K562 (cell line): ENCODE data around the gene TSPOAP1. TPM values are rescaled to one million over a fixed set of nuclear protein-coding genes. Genes with fewer than 3 reads are reported as not detected.

Source experiments
- ATAC-seq: fragments of 200-7000 bp; cut with Tn5 transposase; 3 replicates; pipeline ENCODE4 v1.9.1; 2020; ENCODE audit warnings: moderate library complexity
- BruUV-seq: library from RNA; stranded (reverse); fragments of 400-500 nt; replicated peaks from 2 replicates; lab custom pipeline; 2021; lab: Mats Ljungman, UMichigan
- CTCF ChIA-PET: fragments of 300-600 bp; formaldehyde crosslinking; extraction: SDS; loops from one replicate; lab custom pipeline; 2021; ENCODE audit warnings: low intra/inter-chr PET ratio; lab: Yijun Ruan, JAX
- POLR2A ChIA-PET: fragments of 300-600, 350-650 bp; sonication (Branson Sonifier 250); formaldehyde crosslinking; extraction: SDS; loops from one replicate; lab custom pipeline; 2021; ENCODE audit warnings: antibody characterized with exemption, inconsistent platforms; lab: Yijun Ruan, JAX
- DNase-seq, 4 experiments: peaks; one replicate each; pipeline versions ENCODE4 v3.0.0 to v3.0.0-alpha.2; 2011 to 2018; ENCODE audit warnings: low spot score in 3 of 4, mixed read lengths in 3 of 4; ENCODE audit errors: extremely low read depth in 1 of 4
- FAIRE-seq: peaks from 2 replicates; lab custom pipeline; 2011; peaks lifted over from hg19 to GRCh38; lab: Jason Lieb, UNC
- H2AFZ ChIP-seq: 2 replicates; pipeline ENCODE4 v1.6.0; 2011; ENCODE audit warnings: low read depth, low read length, control low read depth, inconsistent platforms
- H3K27ac ChIP-seq: fragments of 200-600 bp; 3 replicates; pipeline ENCODE4 v1.8.0; 2011; ENCODE audit warnings: low read depth, mild to moderate bottlenecking, control low read depth, inconsistent platforms, low read length, moderate library complexity, mixed read lengths; ENCODE audit errors: extremely low read depth
- H3K27me3 ChIP-seq, 2 experiments: fragments of 300-600 bp in 1 of 2; 2 replicates in 1 of 2; 3 replicates in 1 of 2; pipeline versions ENCODE4 v1.6.0 to v1.8.0; 2011; ENCODE audit warnings: inconsistent platforms in 2 of 2, low read length in 2 of 2, mild to moderate bottlenecking in 1 of 2, mixed read lengths in 1 of 2, moderate library complexity in 1 of 2; ENCODE audit not compliant: control insufficient read depth in 2 of 2, insufficient read depth in 2 of 2
- H3K36me3 ChIP-seq: fragments of 300-600 bp; 3 replicates; pipeline ENCODE4 v1.8.0; 2011; ENCODE audit warnings: mild to moderate bottlenecking, low read length, inconsistent platforms; ENCODE audit not compliant: control insufficient read depth, insufficient read depth
- H3K4me1 ChIP-seq, 2 experiments: fragments of 200-600 bp in 1 of 2; replicated peaks in 1 of 2; 2 replicates in 1 of 2; 3 replicates in 1 of 2; pipeline versions ENCODE4 v1.5.1 to v1.8.0; 2011; ENCODE audit warnings: inconsistent platforms in 2 of 2, low read length in 2 of 2, mild to moderate bottlenecking in 1 of 2, mixed read lengths in 1 of 2, moderate library complexity in 1 of 2; ENCODE audit not compliant: control insufficient read depth in 2 of 2, insufficient read depth in 2 of 2
- H3K4me2 ChIP-seq: 2 replicates; pipeline ENCODE4 v1.6.1; 2011; ENCODE audit warnings: low read length, control low read depth, inconsistent platforms, mixed read lengths; ENCODE audit not compliant: insufficient read depth
- H3K4me3 ChIP-seq: fragments of 200-600 bp; sonication (generic), shearing (Covaris generic); 2 replicates; pipeline ENCODE4 v1.5.1; 2016; ENCODE audit warnings: control low read depth, inconsistent platforms
- H3K79me2 ChIP-seq: fragments of 200-600 bp; 3 replicates; pipeline ENCODE4 v1.8.0; 2011; ENCODE audit warnings: low read length, inconsistent platforms; ENCODE audit not compliant: control insufficient read depth, insufficient read depth
- H3K9ac ChIP-seq, 2 experiments: 2 replicates each; pipeline versions ENCODE4 v1.6.0 to v1.6.1; 2011; ENCODE audit warnings: low read depth in 2 of 2, low read length in 2 of 2, control low read depth in 1 of 2, inconsistent platforms in 1 of 2, mild to moderate bottlenecking in 1 of 2, mixed read lengths in 1 of 2; ENCODE audit not compliant: insufficient read depth in 1 of 2
- H3K9me1 ChIP-seq: one replicate; pipeline ENCODE4 v1.6.0; 2011; ENCODE audit warnings: inconsistent platforms, mild to moderate bottlenecking, low read length, moderate library complexity; ENCODE audit not compliant: control insufficient read depth, insufficient read depth
- H3K9me3 ChIP-seq: replicated peaks from 2 replicates; pipeline ENCODE4 v1.5.1; 2011; ENCODE audit warnings: low read depth, low read length, inconsistent platforms; ENCODE audit not compliant: control insufficient read depth, insufficient read depth
- H4K20me1 ChIP-seq: replicated peaks from 2 replicates; pipeline ENCODE4 v1.6.1; 2011; ENCODE audit warnings: low read length, inconsistent platforms, mixed read lengths; ENCODE audit not compliant: control insufficient read depth, insufficient read depth
- ESRRB ChIP-seq: fragments of 250-450 bp; sonication (Bioruptor Pico); IDR thresholded peaks from 2 replicates; pipeline ENCODE4 v1.5.0; 2020; ENCODE audit warnings: mild to moderate bottlenecking, moderate library complexity, borderline replicate concordance
- FIP1L1 ChIP-seq: fragments of 200-400 bp; formaldehyde crosslinking; IDR thresholded peaks from 2 replicates; pipeline ENCODE4 v1.6.1; 2018; ENCODE audit warnings: mild to moderate bottlenecking, low read depth, low read length; ENCODE audit not compliant: poor library complexity, severe bottlenecking
- GTF2E2 ChIP-seq: fragments of 200-800 bp; sonication (Bioruptor generic); IDR thresholded peaks from 2 replicates; pipeline ENCODE4 v1.6.1; 2016; ENCODE audit warnings: missing genetic modification characterization, missing compliant biosample characterization
- MNT ChIP-seq, 2 experiments: fragments of 450-650 bp; conservative IDR thresholded peaks; 2 replicates each; pipeline ENCODE4 v1.6.1; 2017; ENCODE audit warnings: mild to moderate bottlenecking in 2 of 2, moderate library complexity in 2 of 2
- SMC3 ChIP-seq: conservative IDR thresholded peaks from 2 replicates; pipeline ENCODE4 v1.6.1; 2011; ENCODE audit warnings: low read depth, low read length, improper control_type of control experiment; ENCODE audit not compliant: insufficient read depth
- ZFP36 ChIP-seq: fragments of 150-350 bp; IDR thresholded peaks from 2 replicates; pipeline ENCODE4 v1.6.1; 2018; ENCODE audit warnings: low read length, low read depth; ENCODE audit not compliant: partially characterized antibody
- WGBS: fragments of 100-300 bp; shearing (Covaris generic); methylation state at CpG from one replicate; pipeline ENCODE4 v1.1.6; 2016; ENCODE audit warnings: low coverage, mixed read lengths; ENCODE audit not compliant: insufficient coverage; ENCODE audit errors: missing lambda C conversion rate; 5-methylcytosine and 5-hydroxymethylcytosine counted together
- in situ Hi-C: fragments of 300-500 bp; cut with MboI; formaldehyde crosslinking; loops from 4 replicates; pipeline ENCODE4 v1.15.0; 2018; ENCODE audit warnings: inconsistent platforms, mixed read lengths
- intact Hi-C: fragments of 100-400 bp; cut with micrococcal nuclease; formaldehyde crosslinking; loops from 2 replicates; pipeline ENCODE4 v1.14.2; 2022
- polyA plus RNA-seq, 8 experiments: library from polyadenylated mRNA; depleted of rRNA in 4 of 8; stranded (reverse) in 5 of 8; unstranded in 3 of 8; fragments of >200 nt; fragmentation: Nextera tagmentation in 2 of 8; fragmentation: Illumina TruSeq in 1 of 8; extraction: Ambion mirVana in 2 of 8; extraction: Trizol in 1 of 8; gene quantifications; 2 replicates each; pipeline versions ENCODE4 v1.2.1 to v1.2.3, GENCODE V29; 2011 to 2014; ENCODE audit warnings: inconsistent platforms in 1 of 8, missing spikeins in 1 of 8
- total RNA-seq, 7 experiments: library from RNA; depleted of rRNA in 6 of 7; stranded (reverse); fragments of >200 nt in 6 of 7; fragmentation: Illumina TruSeq in 2 of 7; extraction: Trizol in 2 of 7; gene quantifications; 2 replicates each; pipeline versions ENCODE4 v1.2.1 to v1.2.3, GENCODE V29; 2011 to 2021; ENCODE audit warnings: low replicate concordance in 1 of 7
- TF ChIP-seq, protein P1 (sequence below): sonication (generic); formaldehyde crosslinking; IDR thresholded peaks from 2 replicates; pipeline ENCODE4 v1.8.0; 2023; ENCODE audit warnings: mild to moderate bottlenecking, missing genetic modification reagents

Gene TSPOAP1
- total and polyA plus RNA-seq, 9 of the 15 experiments (the other 6 are each of a cell fraction or from before 2014, with no cell fraction given): 0.87 to 3.9 (median 1.8) TPM; not detected in 2

- TF ChIP-seq ESRRB (CRISPR knock-in tag) (no peak), ZFP36 (no peak), GTF2E2 (tag) (no peak), FIP1L1 (no peak)
Observed at GRCh38 chr17:58312021-58312630, 16.5 kb downstream of the TSPOAP1 start (continued).

DNA sequence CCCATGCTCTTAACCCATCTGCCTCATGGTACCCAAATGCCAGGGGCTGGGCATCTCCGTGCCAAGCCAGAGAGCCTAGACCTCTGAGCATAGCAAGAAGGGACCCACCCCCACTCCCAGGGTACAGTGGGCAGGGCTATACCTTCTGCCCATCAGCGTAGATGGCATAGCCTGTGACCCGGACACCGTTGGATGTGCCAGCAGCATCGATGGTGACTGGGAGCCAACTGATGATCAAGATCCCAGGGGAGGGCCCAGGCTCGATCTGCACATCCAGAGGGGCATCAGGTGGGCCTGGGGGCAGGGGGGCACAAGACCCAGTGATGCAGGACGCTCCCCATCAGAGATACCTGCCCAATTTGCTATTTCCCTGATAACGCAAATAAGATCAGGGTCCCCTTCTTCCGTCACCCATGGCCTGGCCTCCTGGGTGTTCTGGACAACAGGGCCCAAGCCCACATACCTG lies 17.1 kb downstream of the TSPOAP1 start:
- FAIRE-seq (no peak), DNase-seq (no peak), ATAC-seq (no peak)
- H3K9me1 ChIP-seq: no peaks in the 10 kb centered on the region
- peaks cover 0 to 27% of the 10 kb centered on the region in 2 experiments; a peak in 1 of 5 replicates for H3K4me1 ChIP-seq
- ChIA-PET POLR2A (interaction anchor here (0.6 to 2.9 kb wide), 3 partner anchors 14 to 137 kb away, joined by 4 to 8 read pairs (median 6); no protein-coding TSS in a partner anchor), CTCF (no interaction called here)
- H3K79me2 ChIP-seq: no peaks in the 10 kb centered on the region
- WGBS: 71% methylated on average over 9 of the region's 9 CpGs
- H3K9me3 ChIP-seq: no peaks in the 10 kb centered on the region
- H4K20me1 ChIP-seq: no peaks in the 10 kb centered on the region
- H3K36me3 ChIP-seq: no peaks in the 10 kb centered on the region
- in situ Hi-C loops (loop anchor here (5.0 kb wide), 1 partner anchor 136 kb away; no protein-coding TSS in a partner anchor), intact Hi-C loops (no loop called here)
- H3K4me2 ChIP-seq: no peak overlapping the region
- H3K27me3 ChIP-seq: no peaks in the 10 kb centered on the region
- BruUV-seq: no TSS peak
- peak overlapping the region in 1 of 2 experiments; percentile 33; a peak in 1 of 4 replicates for H3K9ac ChIP-seq
- no peak overlapping the region for H2AFZ ChIP-seq
- H3K27ac ChIP-seq: no peak overlapping the region
- no peak overlapping the region for H3K4me3 ChIP-seq
- TF ChIP-seq MNT (conservative IDR thresholded peaks at IDR 0.05) (no peak), SMC3 (no peak)
- TF ChIP-seq, protein P1, sequence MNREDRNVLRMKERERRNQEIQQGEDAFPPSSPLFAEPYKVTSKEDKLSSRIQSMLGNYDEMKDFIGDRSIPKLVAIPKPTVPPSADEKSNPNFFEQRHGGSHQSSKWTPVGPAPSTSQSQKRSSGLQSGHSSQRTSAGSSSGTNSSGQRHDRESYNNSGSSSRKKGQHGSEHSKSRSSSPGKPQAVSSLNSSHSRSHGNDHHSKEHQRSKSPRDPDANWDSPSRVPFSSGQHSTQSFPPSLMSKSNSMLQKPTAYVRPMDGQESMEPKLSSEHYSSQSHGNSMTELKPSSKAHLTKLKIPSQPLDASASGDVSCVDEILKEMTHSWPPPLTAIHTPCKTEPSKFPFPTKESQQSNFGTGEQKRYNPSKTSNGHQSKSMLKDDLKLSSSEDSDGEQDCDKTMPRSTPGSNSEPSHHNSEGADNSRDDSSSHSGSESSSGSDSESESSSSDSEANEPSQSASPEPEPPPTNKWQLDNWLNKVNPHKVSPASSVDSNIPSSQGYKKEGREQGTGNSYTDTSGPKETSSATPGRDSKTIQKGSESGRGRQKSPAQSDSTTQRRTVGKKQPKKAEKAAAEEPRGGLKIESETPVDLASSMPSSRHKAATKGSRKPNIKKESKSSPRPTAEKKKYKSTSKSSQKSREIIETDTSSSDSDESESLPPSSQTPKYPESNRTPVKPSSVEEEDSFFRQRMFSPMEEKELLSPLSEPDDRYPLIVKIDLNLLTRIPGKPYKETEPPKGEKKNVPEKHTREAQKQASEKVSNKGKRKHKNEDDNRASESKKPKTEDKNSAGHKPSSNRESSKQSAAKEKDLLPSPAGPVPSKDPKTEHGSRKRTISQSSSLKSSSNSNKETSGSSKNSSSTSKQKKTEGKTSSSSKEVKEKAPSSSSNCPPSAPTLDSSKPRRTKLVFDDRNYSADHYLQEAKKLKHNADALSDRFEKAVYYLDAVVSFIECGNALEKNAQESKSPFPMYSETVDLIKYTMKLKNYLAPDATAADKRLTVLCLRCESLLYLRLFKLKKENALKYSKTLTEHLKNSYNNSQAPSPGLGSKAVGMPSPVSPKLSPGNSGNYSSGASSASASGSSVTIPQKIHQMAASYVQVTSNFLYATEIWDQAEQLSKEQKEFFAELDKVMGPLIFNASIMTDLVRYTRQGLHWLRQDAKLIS (CRISPR knock-in tag): no peak
